K562 (cell line): ENCODE measurements around the gene AGRN. TPM values are rescaled to one million over a fixed set of nuclear protein-coding genes. Genes with fewer than 3 reads are reported as not detected.

Experiments
- ATF1 ChIP-seq, 2 experiments: fragments of 450-650 bp in 1 of 2; IDR thresholded peaks; 2 replicates each; pipeline ENCODE4 v1.6.1; 2016; ENCODE audit warnings: missing compliant biosample characterization in 1 of 2, missing genetic modification characterization in 1 of 2
- BCL6 ChIP-seq: fragments of 250-450 bp; sonication (Bioruptor Pico); IDR thresholded peaks from 2 replicates; pipeline ENCODE4 v1.4.0; 2020
- CSDE1 ChIP-seq, 2 experiments: fragments of 450-650 bp; IDR thresholded peaks; 2 replicates each; pipeline ENCODE4 v1.6.1; 2016; ENCODE audit warnings: mild to moderate bottlenecking in 1 of 2
- DDX20 ChIP-seq: fragments of 450-650 bp; IDR thresholded peaks from 2 replicates; pipeline ENCODE4 v1.6.1; 2016; ENCODE audit warnings: missing genetic modification characterization, low read depth, mild to moderate bottlenecking, missing compliant biosample characterization, moderate library complexity
- E2F6 ChIP-seq, 2 experiments: IDR thresholded peaks; 2 replicates each; pipeline ENCODE4 v1.6.1; 2011; ENCODE audit warnings: borderline replicate concordance in 1 of 2, control low read depth in 1 of 2, low read depth in 1 of 2, low read length in 1 of 2, mild to moderate bottlenecking in 1 of 2, mixed read lengths in 1 of 2, moderate library complexity in 1 of 2; ENCODE audit not compliant: insufficient read depth in 1 of 2, insufficient read length in 1 of 2, poor library complexity in 1 of 2, severe bottlenecking in 1 of 2; ENCODE audit errors: extremely low read depth in 1 of 2
- GATAD2B ChIP-seq: fragments of 450-650 bp; IDR thresholded peaks from 2 replicates; pipeline ENCODE4 v1.6.1; 2017; ENCODE audit warnings: mild to moderate bottlenecking, borderline replicate concordance
- HEY1 ChIP-seq: fragments of 250-450 bp; sonication (Bioruptor Pico); IDR thresholded peaks from 2 replicates; pipeline ENCODE4 v1.5.0; 2020; ENCODE audit warnings: mild to moderate bottlenecking, moderate library complexity, borderline replicate concordance
- HMG20A ChIP-seq: fragments of 450-650 bp; formaldehyde crosslinking; conservative IDR thresholded peaks from 2 replicates; pipeline ENCODE4 v1.4.0; 2020; ENCODE audit warnings: mild to moderate bottlenecking, mixed read lengths
- ILK ChIP-seq: fragments of 450-650 bp; IDR thresholded peaks from 2 replicates; pipeline ENCODE4 v1.6.1; 2016; ENCODE audit warnings: missing genetic modification characterization, low read depth, mild to moderate bottlenecking, missing compliant biosample characterization, moderate library complexity, borderline replicate concordance
- MBD1 ChIP-seq: fragments of 250-450 bp; sonication (Bioruptor Pico); IDR thresholded peaks from 2 replicates; pipeline ENCODE4 v1.8.0; 2022; ENCODE audit warnings: inconsistent platforms
- MXD1 ChIP-seq: fragments of 250-450 bp; sonication (Bioruptor Pico); IDR thresholded peaks from 2 replicates; pipeline ENCODE4 v1.8.0; 2021; ENCODE audit warnings: borderline replicate concordance, mild to moderate bottlenecking, moderate library complexity; ENCODE audit not compliant: poor library complexity, severe bottlenecking
- RAD51 ChIP-seq: fragments of 450-650 bp; IDR thresholded peaks from 2 replicates; pipeline ENCODE4 v1.7.1; 2016; ENCODE audit warnings: low read depth, mild to moderate bottlenecking, borderline replicate concordance
- SMARCC2 ChIP-seq: fragments of 450-650 bp; IDR thresholded peaks from 2 replicates; pipeline ENCODE4 v1.6.1; 2017; ENCODE audit warnings: antibody characterized with exemption, moderate library complexity, mild to moderate bottlenecking, low read depth
- TAL1 ChIP-seq: fragments of 450-650 bp; IDR thresholded peaks from 2 replicates; pipeline ENCODE4 v1.6.1; 2016; ENCODE audit warnings: mild to moderate bottlenecking
- TARDBP ChIP-seq: fragments of 450-650 bp; IDR thresholded peaks from 2 replicates; pipeline ENCODE4 v1.6.1; 2016
- XRCC3 ChIP-seq: fragments of 450-650 bp; IDR thresholded peaks from 2 replicates; pipeline ENCODE4 v1.6.1; 2017; ENCODE audit warnings: mild to moderate bottlenecking, moderate library complexity
- ZNF212 ChIP-seq: fragments of 450-650 bp; formaldehyde crosslinking; IDR thresholded peaks from 2 replicates; pipeline ENCODE4 v1.4.0; 2020; ENCODE audit warnings: mild to moderate bottlenecking
- ZNF766 ChIP-seq: fragments of 200-800 bp; sonication (Bioruptor generic); conservative IDR thresholded peaks from 2 replicates; pipeline ENCODE4 v1.6.1; 2016; ENCODE audit warnings: missing genetic modification characterization, missing compliant biosample characterization
- polyA plus RNA-seq, 8 experiments: library from polyadenylated mRNA; depleted of rRNA in 4 of 8; stranded (reverse) in 5 of 8; unstranded in 3 of 8; fragments of >200 nt; fragmentation: Nextera tagmentation in 2 of 8; fragmentation: Illumina TruSeq in 1 of 8; extraction: Ambion mirVana in 2 of 8; extraction: Trizol in 1 of 8; gene quantifications; 2 replicates each; pipeline versions ENCODE4 v1.2.1 to v1.2.3, GENCODE V29; 2011 to 2014; ENCODE audit warnings: inconsistent platforms in 1 of 8, missing spikeins in 1 of 8
- total RNA-seq, 7 experiments: library from RNA; depleted of rRNA in 6 of 7; stranded (reverse); fragments of >200 nt in 6 of 7; fragmentation: Illumina TruSeq in 2 of 7; extraction: Trizol in 2 of 7; gene quantifications; 2 replicates each; pipeline versions ENCODE4 v1.2.1 to v1.2.3, GENCODE V29; 2011 to 2021; ENCODE audit warnings: low replicate concordance in 1 of 7
- TF ChIP-seq, protein P1 (sequence below): sonication (generic); formaldehyde crosslinking; IDR thresholded peaks from 2 replicates; pipeline ENCODE4 v1.8.0; 2022; ENCODE audit warnings: mild to moderate bottlenecking, missing genetic modification reagents, borderline replicate concordance
- TF ChIP-seq, protein P2 (sequence below): fragments of 450-650 bp; IDR thresholded peaks from 2 replicates; pipeline ENCODE4 v1.6.1; 2016; ENCODE audit warnings: low read depth, mild to moderate bottlenecking, moderate library complexity
- TF ChIP-seq, protein P3 (sequence below): sonication (generic); formaldehyde crosslinking; IDR thresholded peaks from 2 replicates; pipeline ENCODE4 v1.9.0; 2022; ENCODE audit warnings: mild to moderate bottlenecking, missing genetic modification reagents

The AGRN gene
- total and polyA plus RNA-seq, 9 of the 15 experiments (the other 6 are each of a cell fraction or from before 2014, with no cell fraction given), result 0.04 to 111 (median 18.1) TPM

- TF ChIP-seq MXD1 (CRISPR knock-in tag), result no peak
- no peak for TF ChIP-seq BCL6 (CRISPR knock-in tag)
- no peak for TF ChIP-seq HEY1 (CRISPR knock-in tag)
- no peak for TF ChIP-seq ATF1 (CRISPR knock-in tag; IDR thresholded peaks at IDR 0.05)
- TF ChIP-seq ATF1 (tag; IDR thresholded peaks at IDR 0.05), result 0 out of 2 replicates have a peak, but pooled peaks have one; percentile 9
- TF ChIP-seq, protein P1, sequence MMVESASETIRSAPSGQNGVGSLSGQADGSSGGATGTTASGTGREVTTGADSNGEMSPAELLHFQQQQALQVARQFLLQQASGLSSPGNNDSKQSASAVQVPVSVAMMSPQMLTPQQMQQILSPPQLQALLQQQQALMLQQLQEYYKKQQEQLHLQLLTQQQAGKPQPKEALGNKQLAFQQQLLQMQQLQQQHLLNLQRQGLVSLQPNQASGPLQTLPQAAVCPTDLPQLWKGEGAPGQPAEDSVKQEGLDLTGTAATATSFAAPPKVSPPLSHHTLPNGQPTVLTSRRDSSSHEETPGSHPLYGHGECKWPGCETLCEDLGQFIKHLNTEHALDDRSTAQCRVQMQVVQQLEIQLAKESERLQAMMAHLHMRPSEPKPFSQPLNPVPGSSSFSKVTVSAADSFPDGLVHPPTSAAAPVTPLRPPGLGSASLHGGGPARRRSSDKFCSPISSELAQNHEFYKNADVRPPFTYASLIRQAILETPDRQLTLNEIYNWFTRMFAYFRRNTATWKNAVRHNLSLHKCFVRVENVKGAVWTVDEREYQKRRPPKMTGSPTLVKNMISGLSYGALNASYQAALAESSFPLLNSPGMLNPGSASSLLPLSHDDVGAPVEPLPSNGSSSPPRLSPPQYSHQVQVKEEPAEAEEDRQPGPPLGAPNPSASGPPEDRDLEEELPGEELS (CRISPR knock-in tag), result no peak
- TF ChIP-seq RAD51, result no peak
- TF ChIP-seq XRCC3, result no peak
- no peak for TF ChIP-seq ILK (tag)
- TF ChIP-seq CSDE1 (IDR thresholded peaks at IDR 0.05), result no peak
- 0 out of 2 replicates have a peak, but pooled peaks have one; percentile 8 for TF ChIP-seq TAL1
- TF ChIP-seq, protein P2, sequence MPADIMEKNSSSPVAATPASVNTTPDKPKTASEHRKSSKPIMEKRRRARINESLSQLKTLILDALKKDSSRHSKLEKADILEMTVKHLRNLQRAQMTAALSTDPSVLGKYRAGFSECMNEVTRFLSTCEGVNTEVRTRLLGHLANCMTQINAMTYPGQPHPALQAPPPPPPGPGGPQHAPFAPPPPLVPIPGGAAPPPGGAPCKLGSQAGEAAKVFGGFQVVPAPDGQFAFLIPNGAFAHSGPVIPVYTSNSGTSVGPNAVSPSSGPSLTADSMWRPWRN, result no peak
- TF ChIP-seq E2F6 (IDR thresholded peaks at IDR 0.05; ENCODE audit: borderline replicate concordance in 1 of 2, extremely low read depth in 1 of 2, insufficient read depth in 1 of 2, insufficient read length in 1 of 2, low read depth in 1 of 2, low read length in 1 of 2, poor library complexity in 1 of 2, severe bottlenecking in 1 of 2), result peak in 1 of 2 experiments; percentile 70
- TF ChIP-seq TARDBP, result no peak
- no peak for TF ChIP-seq ZNF766
- TF ChIP-seq, protein P3, sequence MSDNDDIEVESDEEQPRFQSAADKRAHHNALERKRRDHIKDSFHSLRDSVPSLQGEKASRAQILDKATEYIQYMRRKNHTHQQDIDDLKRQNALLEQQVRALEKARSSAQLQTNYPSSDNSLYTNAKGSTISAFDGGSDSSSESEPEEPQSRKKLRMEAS (CRISPR knock-in tag), result peak; percentile 34; the same call in 1 of the 2 replicates
- no peak for TF ChIP-seq SMARCC2
- no peak for TF ChIP-seq ZNF212
- TF ChIP-seq HMG20A, result no peak
- TF ChIP-seq DDX20 (tag), result no peak
- TF ChIP-seq GATAD2B, result 0 out of 2 replicates have a peak, but pooled peaks have one; percentile 55
- no peak for TF ChIP-seq MBD1
Observed at GRCh38 chr1:1059494-1060280, 39.8 kb downstream of the AGRN start (continued).
